ENCODE measurements around the gene PNO1.
"Not testable (repeated sequence)": the region's sequence is repeated elsewhere in the genome, so short reads cannot be mapped to it uniquely, and the experiment has no call there.

Gene PNO1

DNA sequence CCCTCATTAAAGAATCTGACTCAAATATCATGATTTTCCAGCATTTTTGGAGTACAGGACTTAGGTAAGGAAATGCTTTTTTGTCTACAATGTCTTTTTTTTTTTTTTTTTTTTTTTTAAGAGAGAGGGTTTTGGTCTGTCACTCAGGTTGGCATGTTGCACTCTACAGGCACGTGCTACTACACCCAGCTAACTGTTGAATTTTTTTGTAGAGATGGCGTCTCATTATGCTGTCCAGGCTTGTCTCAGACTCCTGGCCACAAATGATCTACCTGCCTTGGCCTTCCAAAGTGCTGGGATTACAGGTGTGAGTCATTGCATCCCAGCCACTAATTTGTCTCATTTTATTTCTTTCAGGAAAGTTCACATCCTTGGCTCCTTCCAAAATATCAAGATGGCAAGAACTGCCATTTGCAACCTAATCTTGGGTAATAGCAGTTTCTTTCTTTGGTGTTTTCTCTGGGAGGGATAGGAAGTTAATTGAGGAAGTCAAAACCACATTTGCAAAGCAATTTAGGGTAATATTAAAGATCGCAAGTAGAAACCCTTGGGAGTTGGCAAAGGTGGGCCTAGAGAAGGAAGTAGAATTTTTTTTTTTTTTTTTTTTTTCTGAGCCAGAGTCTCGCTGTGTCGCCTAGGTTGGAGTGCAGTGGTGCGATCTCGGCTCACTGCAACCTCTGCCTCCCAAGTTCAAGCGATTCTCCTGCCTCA, 15.5 kb downstream of the PNO1 start:
- no peak overlapping the region for H3K27ac ChIP-seq
- TF ChIP-seq, protein P1, sequence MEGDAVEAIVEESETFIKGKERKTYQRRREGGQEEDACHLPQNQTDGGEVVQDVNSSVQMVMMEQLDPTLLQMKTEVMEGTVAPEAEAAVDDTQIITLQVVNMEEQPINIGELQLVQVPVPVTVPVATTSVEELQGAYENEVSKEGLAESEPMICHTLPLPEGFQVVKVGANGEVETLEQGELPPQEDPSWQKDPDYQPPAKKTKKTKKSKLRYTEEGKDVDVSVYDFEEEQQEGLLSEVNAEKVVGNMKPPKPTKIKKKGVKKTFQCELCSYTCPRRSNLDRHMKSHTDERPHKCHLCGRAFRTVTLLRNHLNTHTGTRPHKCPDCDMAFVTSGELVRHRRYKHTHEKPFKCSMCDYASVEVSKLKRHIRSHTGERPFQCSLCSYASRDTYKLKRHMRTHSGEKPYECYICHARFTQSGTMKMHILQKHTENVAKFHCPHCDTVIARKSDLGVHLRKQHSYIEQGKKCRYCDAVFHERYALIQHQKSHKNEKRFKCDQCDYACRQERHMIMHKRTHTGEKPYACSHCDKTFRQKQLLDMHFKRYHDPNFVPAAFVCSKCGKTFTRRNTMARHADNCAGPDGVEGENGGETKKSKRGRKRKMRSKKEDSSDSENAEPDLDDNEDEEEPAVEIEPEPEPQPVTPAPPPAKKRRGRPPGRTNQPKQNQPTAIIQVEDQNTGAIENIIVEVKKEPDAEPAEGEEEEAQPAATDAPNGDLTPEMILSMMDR (IDR thresholded peaks at IDR 0.05), result no peak
- no peak for TF ChIP-seq ZFX (IDR thresholded peaks at IDR 0.05; ENCODE audit: borderline replicate concordance)

DNA sequence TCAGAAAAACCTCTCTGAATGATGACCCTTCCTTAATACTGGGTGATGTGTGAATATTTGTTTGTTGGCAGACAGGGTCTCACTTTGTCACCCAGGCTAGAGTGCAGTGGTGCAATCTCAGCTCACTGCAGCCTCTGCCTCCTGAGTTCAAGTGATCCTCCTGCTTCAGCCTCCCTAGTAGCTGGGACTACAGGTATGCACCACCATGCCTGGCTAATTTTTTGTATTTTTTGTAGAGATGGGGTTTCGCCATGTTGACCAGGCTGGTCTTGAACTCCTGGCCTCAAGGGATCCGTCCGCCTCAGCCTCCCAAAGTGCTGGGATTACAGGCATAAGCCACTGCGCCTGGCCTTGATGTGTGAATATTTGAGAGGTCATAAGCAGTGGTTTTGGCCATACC, 17.5 kb downstream of the PNO1 start:
- H3K27ac ChIP-seq, result not testable (repeated sequence)

DNA sequence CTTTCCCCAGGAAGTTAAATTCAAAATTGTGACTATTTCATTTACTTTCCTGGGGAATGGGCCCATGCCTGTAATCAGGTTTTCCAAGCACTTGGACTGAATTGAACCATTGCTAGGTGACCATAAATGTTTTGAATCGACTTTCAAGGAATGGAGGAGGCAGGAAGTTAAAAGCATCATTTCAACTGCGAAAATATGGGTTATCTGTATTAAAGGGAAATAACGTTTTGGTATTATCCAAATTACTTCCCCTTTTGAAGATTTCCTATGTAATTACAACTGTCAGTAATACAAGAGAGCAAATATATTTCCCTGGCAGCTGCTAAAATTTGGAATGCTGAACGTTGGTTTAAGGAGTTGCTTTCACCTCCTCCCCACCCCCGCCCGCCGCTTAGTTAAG, 19.0 kb downstream of the PNO1 start:
- TF ChIP-seq, protein P1 (IDR thresholded peaks at IDR 0.05), result no peak
- no peak for TF ChIP-seq ZFX (IDR thresholded peaks at IDR 0.05; ENCODE audit: borderline replicate concordance)
- H3K27ac ChIP-seq, result no peak overlapping the region

- TF ChIP-seq, protein P1 (IDR thresholded peaks at IDR 0.05), result no peak
- TF ChIP-seq ZFX (IDR thresholded peaks at IDR 0.05; ENCODE audit: borderline replicate concordance), result no peak
- no peak overlapping the region for H3K27ac ChIP-seq
Observed at GRCh38 chr2:68177541-68177940, 19.9 kb downstream of the PNO1 start.

GRCh38 chr2:68178432-68178831, 20.7 kb downstream of the PNO1 start:
- no peak for TF ChIP-seq ZFX (IDR thresholded peaks at IDR 0.05; ENCODE audit: borderline replicate concordance)
- TF ChIP-seq, protein P1 (IDR thresholded peaks at IDR 0.05), result no peak
- H3K27ac ChIP-seq, result no peak overlapping the region

- no peak for TF ChIP-seq ZFX (IDR thresholded peaks at IDR 0.05; ENCODE audit: borderline replicate concordance)
- TF ChIP-seq, protein P1 (IDR thresholded peaks at IDR 0.05), result no peak
- no peak overlapping the region for H3K27ac ChIP-seq
Observed at GRCh38 chr2:68178954-68179627, 21.4 kb downstream of the PNO1 start.

- TF ChIP-seq, protein P1 (IDR thresholded peaks at IDR 0.05), result no peak
- TF ChIP-seq ZFX (IDR thresholded peaks at IDR 0.05; ENCODE audit: borderline replicate concordance), result no peak
- H3K27ac ChIP-seq, result no peak overlapping the region
Observed at GRCh38 chr2:68182902-68183301, 25.2 kb downstream of the PNO1 start.
